NOMO-1 treated with dmso at 0.1 percent for 144 hours (cell line): ENCODE results near the gene ANKRD13D.

Experiments
- DNase-seq: peaks from one replicate; lab custom pipeline; 2025; ENCODE audit not compliant: unreplicated experiment; lab: John Stamatoyannopoulos, UW

ANKRD13D gene

GRCh38 chr11:67273260-67273990 lies 15.7 kb upstream of the ANKRD13D start:
- DNase-seq, result no peak

- DNase-seq, result no peak
Observed at GRCh38 chr11:67274768-67275605, 14.1 kb upstream of the ANKRD13D start.

GRCh38 chr11:67275606-67276409 lies 13.3 kb upstream of the ANKRD13D start:
- no peak for DNase-seq

- peak; percentile 82 for DNase-seq
Observed at GRCh38 chr11:67276781-67277230, 12.3 kb upstream of the ANKRD13D start.

- DNase-seq, result peak; percentile 97
Observed at GRCh38 chr11:67277231-67277961, 11.7 kb upstream of the ANKRD13D start.

- DNase-seq, result no peak
Observed at GRCh38 chr11:67278135-67278938, 10.8 kb upstream of the ANKRD13D start.

- DNase-seq, result no peak
Observed at GRCh38 chr11:67278939-67279588, 10.0 kb upstream of the ANKRD13D start.

- DNase-seq, result no peak
Observed at GRCh38 chr11:67279589-67280340, 9.3 kb upstream of the ANKRD13D start.

GRCh38 chr11:67280341-67280787 lies 8.7 kb upstream of the ANKRD13D start:
- no peak for DNase-seq

GRCh38 chr11:67280788-67281551 lies 8.1 kb upstream of the ANKRD13D start:
- DNase-seq, result no peak

- DNase-seq, result no peak
Observed at GRCh38 chr11:67281552-67282150, 7.5 kb upstream of the ANKRD13D start.

- no peak for DNase-seq
Observed at GRCh38 chr11:67282155-67282875, 6.8 kb upstream of the ANKRD13D start.

GRCh38 chr11:67282876-67283371 lies 6.2 kb upstream of the ANKRD13D start:
- no peak for DNase-seq

GRCh38 chr11:67283481-67283963 lies 5.6 kb upstream of the ANKRD13D start:
- DNase-seq, result peak; percentile 80

GRCh38 chr11:67284811-67285540 lies 4.1 kb upstream of the ANKRD13D start:
- DNase-seq, result no peak
